Stomach (tissue), 9 donors: Measurements from ENCODE around the gene TFEB. TPM values are rescaled to one million over a fixed set of nuclear protein-coding genes. Genes with fewer than 3 reads are reported as not detected.
A peak's percentile ranks its signal among the peaks of the same experiment; 100 is the strongest.
"Not testable (repeated sequence)": the region's sequence is repeated elsewhere in the genome, so short reads cannot be mapped to it uniquely, and the experiment has no call there.

Experiments
- DNase-seq, 2 donors: peaks; one replicate each; pipeline versions ENCODE4 v3.0.0 to v3.0.0-alpha.2; 2013 to 2019
- H3K27ac ChIP-seq, 5 donors: fragments of 200-600 bp in 4 of 5; sonication (generic) in 4 of 5; one replicate each; pipeline ENCODE4 v1.5.1; 2013 to 2019; ENCODE audit warnings: mild to moderate bottlenecking in 1 of 5, moderate library complexity in 1 of 5
- H3K27me3 ChIP-seq, 3 donors: fragments of 200-600 bp; sonication (generic); one replicate each; pipeline ENCODE4 v1.5.1; 2017 to 2019; ENCODE audit warnings: mixed run types in 1 of 3
- H3K36me3 ChIP-seq, 4 donors: fragments of 200-600 bp; sonication (generic); 1 replicate in 3 of 4; 2 replicates in 1 of 4; pipeline ENCODE4 v1.5.1; 2016 to 2019
- H3K4me1 ChIP-seq, 4 donors: fragments of 200-600 bp; sonication (generic); one replicate each; pipeline ENCODE4 v1.5.1; 2016 to 2019
- H3K4me3 ChIP-seq, 4 donors: fragments of 200-600 bp; sonication (generic) in 3 of 4; one replicate each; pipeline ENCODE4 v1.5.1; 2016 to 2019; ENCODE audit warnings: mild to moderate bottlenecking in 1 of 4
- H3K9me3 ChIP-seq, 4 donors: fragments of 200-600 bp; sonication (generic); one replicate each; pipeline ENCODE4 v1.5.1; 2016 to 2019
- EP300 ChIP-seq: sonication (generic); formaldehyde crosslinking; IDR thresholded peaks from one replicate; pipeline ENCODE4 v1.6.1; 2017; ENCODE audit warnings: antibody characterized with exemption
- POLR2A ChIP-seq, 4 donors: fragments of 450-650 bp; IDR thresholded peaks; one replicate each; pipeline ENCODE4 v1.6.1; 2016; ENCODE audit warnings: antibody characterized with exemption in 4 of 4, control low read depth in 2 of 4, mild to moderate bottlenecking in 1 of 4, moderate library complexity in 1 of 4
- POLR2AphosphoS5 ChIP-seq, 3 donors: sonication (generic); formaldehyde crosslinking; IDR thresholded peaks; one replicate each; pipeline ENCODE4 v1.6.1; 2016; ENCODE audit warnings: antibody characterized with exemption in 3 of 3
- WGBS, 5 donors: extraction: QIAGEN DNeasy Blood & Tissue Kit in 3 of 5; methylation state at CpG; one replicate each; pipeline versions ENCODE4 v1.1.5 to v1.1.7; 2013 to 2018; 5-methylcytosine and 5-hydroxymethylcytosine counted together
- intact Hi-C: fragments of 100-400 bp; cut with DNase I; formaldehyde crosslinking; loops from one replicate; pipeline ENCODE4 v1.15.1; 2023; ENCODE audit warnings: low total_unique reads
- polyA plus RNA-seq, 3 donors: library from polyadenylated mRNA; stranded (reverse); fragments of 200-250 nt; gene quantifications; one replicate each; pipeline ENCODE4 v1.2.3, GENCODE V29; 2013
- total RNA-seq, 5 donors: library from RNA; depleted of rRNA; stranded (reverse); fragments of >200 nt; gene quantifications; one replicate each; pipeline versions ENCODE4 v1.1.0 to v1.2.3, GENCODE V29; 2014 to 2016
- TF ChIP-seq, protein P1 (sequence below), 7 experiments: fragments of 450-650 bp in 4 of 7; fragments of 200-600 bp in 3 of 7; sonication (generic) in 3 of 7; IDR thresholded peaks; one replicate each; pipeline ENCODE4 v1.5.1; 2016 to 2019; ENCODE audit warnings: antibody characterized with exemption in 7 of 7, control low read depth in 2 of 7, mild to moderate bottlenecking in 1 of 7
- donor health status: healthy with polysubstance abuse.
- donor health status: Bipolar disorder and iron deficiency.
- donor health status: healthy.

Gene TFEB
- total and polyA plus RNA-seq, 8 donors = 6.4 to 130 (median 13.5) TPM

DNA sequence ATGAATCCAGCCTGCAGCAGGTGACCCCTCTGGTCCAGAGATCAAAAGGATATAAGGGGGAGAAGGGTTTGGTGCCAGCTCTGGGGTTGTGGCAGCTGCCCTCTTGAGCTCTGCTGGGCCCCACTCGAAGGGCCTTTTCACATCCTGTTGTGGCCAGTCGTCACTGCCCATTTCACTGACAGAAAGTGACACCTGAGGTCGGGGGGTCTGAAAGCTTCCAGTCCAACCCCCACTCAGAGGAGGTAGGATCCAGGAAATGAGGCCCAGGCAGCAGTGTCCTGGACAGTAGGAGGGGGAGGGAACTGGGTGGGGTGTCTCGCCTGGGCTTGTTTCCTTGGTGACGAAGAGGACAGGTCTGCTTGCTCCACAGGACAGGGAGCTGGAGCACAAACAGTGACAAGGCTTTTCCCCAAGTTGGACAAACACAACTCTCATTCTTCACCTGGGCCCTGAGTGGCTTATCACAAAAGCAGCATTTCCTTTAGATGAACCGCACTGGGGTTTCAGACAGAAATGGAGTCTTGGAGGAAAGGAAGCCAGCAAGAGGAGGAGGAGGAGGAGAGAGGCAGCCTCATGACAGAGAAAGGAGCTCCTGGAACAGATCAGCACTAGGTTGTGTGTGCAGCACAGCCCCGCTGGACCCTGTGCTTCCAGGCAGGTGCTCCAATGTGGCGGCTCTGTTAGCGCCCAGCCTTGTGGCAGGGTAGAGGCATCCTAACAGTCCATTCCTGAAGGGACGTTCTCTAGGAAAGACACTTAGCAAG lies 33.3 kb upstream of the TFEB start:
- intact Hi-C loops = no loop called here
- TF ChIP-seq, protein P1, sequence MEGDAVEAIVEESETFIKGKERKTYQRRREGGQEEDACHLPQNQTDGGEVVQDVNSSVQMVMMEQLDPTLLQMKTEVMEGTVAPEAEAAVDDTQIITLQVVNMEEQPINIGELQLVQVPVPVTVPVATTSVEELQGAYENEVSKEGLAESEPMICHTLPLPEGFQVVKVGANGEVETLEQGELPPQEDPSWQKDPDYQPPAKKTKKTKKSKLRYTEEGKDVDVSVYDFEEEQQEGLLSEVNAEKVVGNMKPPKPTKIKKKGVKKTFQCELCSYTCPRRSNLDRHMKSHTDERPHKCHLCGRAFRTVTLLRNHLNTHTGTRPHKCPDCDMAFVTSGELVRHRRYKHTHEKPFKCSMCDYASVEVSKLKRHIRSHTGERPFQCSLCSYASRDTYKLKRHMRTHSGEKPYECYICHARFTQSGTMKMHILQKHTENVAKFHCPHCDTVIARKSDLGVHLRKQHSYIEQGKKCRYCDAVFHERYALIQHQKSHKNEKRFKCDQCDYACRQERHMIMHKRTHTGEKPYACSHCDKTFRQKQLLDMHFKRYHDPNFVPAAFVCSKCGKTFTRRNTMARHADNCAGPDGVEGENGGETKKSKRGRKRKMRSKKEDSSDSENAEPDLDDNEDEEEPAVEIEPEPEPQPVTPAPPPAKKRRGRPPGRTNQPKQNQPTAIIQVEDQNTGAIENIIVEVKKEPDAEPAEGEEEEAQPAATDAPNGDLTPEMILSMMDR (IDR thresholded peaks at IDR 0.05) = no peak
- peak in 2 of 3 donors; percentile 60 to 70 for TF ChIP-seq POLR2AphosphoS5 (IDR thresholded peaks at IDR 0.05)
- no peak overlapping the region for H3K4me3 ChIP-seq
- peaks cover 25 to 47% (median 37%) of the 10 kb centered on the region in 4 donors for H3K36me3 ChIP-seq
- peak overlapping the region; percentile 65 to 83 (median 76) for H3K27ac ChIP-seq
- peaks cover 25 to 39% (median 31%) of the 10 kb centered on the region in 4 donors for H3K4me1 ChIP-seq
- 32 to 53% (median 49%) methylated on average over 10 of the region's 10 CpGs for WGBS, 5 donors
- H3K27me3 ChIP-seq = no peaks in the 10 kb centered on the region
- H3K9me3 ChIP-seq = no peaks in the 10 kb centered on the region
- DNase-seq = peak; percentile 73 to 76

DNA sequence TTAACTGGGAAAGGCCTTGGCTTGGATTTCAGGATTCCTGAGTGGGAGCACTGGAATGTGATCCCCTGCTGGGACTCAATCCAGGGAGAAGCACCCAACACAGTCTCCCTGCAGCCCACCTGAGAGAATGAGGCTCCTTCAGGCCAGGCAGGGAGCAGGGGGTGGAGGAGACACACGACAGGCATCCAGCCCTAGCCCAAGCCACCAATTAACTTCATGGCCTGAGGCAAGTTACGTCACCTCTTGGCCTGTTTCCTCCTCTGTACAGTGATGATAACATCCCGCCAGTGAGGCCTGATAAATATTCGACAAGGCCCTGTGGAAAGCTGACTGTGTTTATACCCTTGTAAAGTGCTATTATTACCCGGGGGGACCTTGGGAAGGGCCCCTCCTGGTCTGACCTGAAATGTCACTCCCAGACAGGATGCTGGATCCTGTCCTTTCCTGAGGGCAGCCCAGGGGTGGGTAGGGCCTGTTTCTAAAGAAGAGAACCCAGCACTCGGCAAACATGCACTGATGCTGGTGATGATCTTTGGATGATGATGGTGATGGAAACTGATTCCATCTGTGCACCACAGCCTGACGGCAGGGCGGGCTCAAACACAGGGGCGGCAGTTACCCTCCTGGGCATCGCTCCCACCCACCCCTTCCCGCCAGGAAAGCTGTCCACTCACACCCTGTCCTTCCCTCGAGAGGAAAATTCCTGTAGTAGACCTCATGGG lies 31.9 kb upstream of the TFEB start:
- Histone ChIP-seq H3K4me1 (peaks cover 25 to 37% (median 31%) of the 10 kb centered on the region in 4 donors), H3K9me3 (no peaks in the 10 kb centered on the region), H3K4me3 (no peak overlapping the region), H3K36me3 (peaks cover 20 to 33% (median 22%) of the 10 kb centered on the region in 4 donors), H3K27me3 (no peaks in the 10 kb centered on the region), H3K27ac (peak overlapping the region; percentile 65 to 83 (median 76))
- 26 to 42% (median 35%) methylated on average over 6 to 12 of the region's 12 CpGs for WGBS, 5 donors
- TF ChIP-seq POLR2A (IDR thresholded peaks at IDR 0.05) = no peak
- TF ChIP-seq, protein P1 (IDR thresholded peaks at IDR 0.05) = no peak
- TF ChIP-seq EP300 = no peak
- peak in 1 of 3 donors; percentile 59 for TF ChIP-seq POLR2AphosphoS5 (IDR thresholded peaks at IDR 0.05)
- intact Hi-C loops = no loop called here
- peak; percentile 86 to 89 for DNase-seq

GRCh38 chr6:41766043-41766664 lies 30.7 kb upstream of the TFEB start:
- DNase-seq, H3K4me3 ChIP-seq, H3K9me3 ChIP-seq, intact Hi-C loops, H3K27me3 ChIP-seq: not testable (repeated sequence)
- Histone ChIP-seq H3K4me1 (peaks cover 25 to 37% (median 31%) of the 10 kb centered on the region in 4 donors), H3K27ac (peak overlapping the region in 3 of 5 donors; percentile 65 to 82 (median 76)), H3K36me3 (peaks cover 10 to 21% (median 11%) of the 10 kb centered on the region in 4 donors)
- 76 to 94% (median 92%) methylated on average over 4 of the region's 4 CpGs for WGBS, 5 donors

DNA sequence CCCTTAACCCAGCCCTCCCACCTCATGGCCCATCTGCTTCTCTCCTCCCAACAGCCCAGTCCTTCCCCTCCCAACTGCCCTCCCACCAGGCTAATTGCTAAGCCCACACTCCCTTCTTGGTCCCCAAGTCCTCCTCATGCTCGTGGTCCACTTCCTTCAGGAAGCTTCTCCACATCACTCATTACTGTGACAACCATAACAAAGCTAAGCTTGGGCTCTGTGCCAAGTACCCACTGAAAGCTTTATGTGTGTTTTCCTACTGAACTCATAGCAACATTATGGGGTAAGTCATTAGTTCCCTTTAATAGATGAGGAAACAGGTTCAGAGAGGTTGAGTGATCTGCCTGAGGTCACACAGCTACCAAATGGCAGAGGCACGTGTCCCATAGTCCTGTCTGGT lies 28.1 kb upstream of the TFEB start:
- H3K27ac ChIP-seq = no peak overlapping the region
- no peak overlapping the region for H3K4me3 ChIP-seq
- no peaks in the 10 kb centered on the region for H3K27me3 ChIP-seq
- no peaks in the 10 kb centered on the region for H3K9me3 ChIP-seq
- H3K4me1 ChIP-seq = peaks cover 25 to 47% (median 34%) of the 10 kb centered on the region in 4 donors
- no peaks in the 10 kb centered on the region for H3K36me3 ChIP-seq
- intact Hi-C loops = no loop called here
- 21 to 52% (median 45%) methylated on average over 2 of the region's 2 CpGs for WGBS, 5 donors
- peak in 1 of 2 donors; percentile 62 for DNase-seq
- TF ChIP-seq POLR2A (IDR thresholded peaks at IDR 0.05) (no peak), EP300 (no peak), POLR2AphosphoS5 (IDR thresholded peaks at IDR 0.05) (no peak)
- TF ChIP-seq, protein P1 (IDR thresholded peaks at IDR 0.05) = no peak
